IMR-90 (cell line): ENCODE measurements around the gene PRR5L. TPM values are rescaled to one million over a fixed set of nuclear protein-coding genes. Genes with fewer than 3 reads are reported as not detected.

Experiments
- ATAC-seq: fragments of 200-7000 bp; cut with Tn5 transposase; 2 replicates; pipeline ENCODE4 v1.9.1; 2020; ENCODE audit warnings: low read depth, mild to moderate bottlenecking, moderate library complexity
- BruUV-seq: library from RNA; stranded (reverse); fragments of 400-500 nt; replicated peaks from 2 replicates; lab custom pipeline; 2021; lab: Mats Ljungman, UMichigan
- CTCF ChIA-PET: fragments of 300-600 bp; formaldehyde crosslinking; extraction: SDS; loops from one replicate; lab custom pipeline; 2021; ENCODE audit warnings: antibody characterized with exemption; lab: Yijun Ruan, JAX
- POLR2A ChIA-PET: fragments of 300-600 bp; sonication (Branson Sonifier 250); formaldehyde crosslinking; loops from one replicate; lab custom pipeline; 2022; ENCODE audit warnings: antibody characterized with exemption; ENCODE audit not compliant: unreplicated experiment; lab: Charles Lee
- DNase-seq: peaks from one replicate; pipeline ENCODE4 v3.0.0; 2013
- H2AFZ ChIP-seq: replicated peaks from 2 replicates; pipeline ENCODE3; 2013; ENCODE audit warnings: low read length, mild to moderate bottlenecking; ENCODE audit not compliant: poor library complexity
- H2AK5ac ChIP-seq: 2 replicates; pipeline ENCODE4 v1.6.1; 2013; ENCODE audit warnings: low read depth, low read length, inconsistent platforms
- H2AK9ac ChIP-seq: replicated peaks from 2 replicates; pipeline ENCODE3; 2013; ENCODE audit warnings: mild to moderate bottlenecking, low read depth, low read length, moderate library complexity; ENCODE audit not compliant: poor library complexity
- H2BK120ac ChIP-seq: 2 replicates; pipeline ENCODE4 v1.6.1; 2013; ENCODE audit warnings: low read depth, low read length, inconsistent platforms
- H2BK15ac ChIP-seq: 3 replicates; pipeline ENCODE4 v1.6.1; 2013; ENCODE audit warnings: low read depth, low read length, inconsistent platforms
- H2BK20ac ChIP-seq: 2 replicates; pipeline ENCODE4 v1.6.1; 2013; ENCODE audit warnings: low read depth, mild to moderate bottlenecking, inconsistent platforms, low read length, moderate library complexity
- H2BK5ac ChIP-seq: 2 replicates; pipeline ENCODE4 v1.6.1; 2013; ENCODE audit warnings: mild to moderate bottlenecking, low read depth, low read length, inconsistent platforms; ENCODE audit not compliant: poor library complexity, severe bottlenecking
- H3K14ac ChIP-seq: replicated peaks from 2 replicates; pipeline ENCODE4 v1.6.1; 2013; ENCODE audit warnings: low read depth, low read length, inconsistent platforms
- H3K18ac ChIP-seq: 2 replicates; pipeline ENCODE4 v1.6.1; 2013; ENCODE audit warnings: low read depth, low read length, control low read depth
- H3K23ac ChIP-seq: 2 replicates; pipeline ENCODE4 v1.6.1; 2013; ENCODE audit warnings: low read depth, low read length, inconsistent platforms
- H3K27ac ChIP-seq: 2 replicates; pipeline ENCODE4 v1.5.1; 2013; ENCODE audit warnings: mild to moderate bottlenecking, control low read depth, low read length; ENCODE audit not compliant: insufficient read depth
- H3K27me3 ChIP-seq: 2 replicates; pipeline ENCODE4 v1.6.1; 2013; ENCODE audit warnings: low read length; ENCODE audit not compliant: control insufficient read depth, insufficient read depth
- H3K36me3 ChIP-seq: 2 replicates; pipeline ENCODE4 v1.6.1; 2013; ENCODE audit warnings: low read length, mixed read lengths; ENCODE audit not compliant: control insufficient read depth, insufficient read depth
- H3K4ac ChIP-seq: 2 replicates; pipeline ENCODE4 v1.6.1; 2013; ENCODE audit warnings: low read depth, low read length, inconsistent platforms
- H3K4me1 ChIP-seq: 2 replicates; pipeline ENCODE4 v1.6.1; 2013; ENCODE audit warnings: low read length, mixed read lengths; ENCODE audit not compliant: control insufficient read depth, insufficient read depth
- H3K4me2 ChIP-seq: 2 replicates; pipeline ENCODE4 v1.6.1; 2013; ENCODE audit warnings: low read depth, mild to moderate bottlenecking, control low read depth, low read length, moderate library complexity
- H3K4me3 ChIP-seq: 2 replicates; pipeline ENCODE4 v1.5.1; 2013; ENCODE audit warnings: low read depth, mild to moderate bottlenecking, control low read depth, low read length, moderate library complexity; ENCODE audit not compliant: insufficient read depth
- H3K56ac ChIP-seq: 2 replicates; pipeline ENCODE4 v1.6.1; 2013; ENCODE audit warnings: low read length, inconsistent platforms; ENCODE audit not compliant: insufficient read depth; ENCODE audit errors: extremely low read depth
- H3K79me1 ChIP-seq, 2 experiments: 2 replicates each; pipeline ENCODE4 v1.6.1; 2013; ENCODE audit warnings: low read length in 2 of 2, inconsistent platforms in 1 of 2, low read depth in 1 of 2
- H3K9ac ChIP-seq: 2 replicates; pipeline ENCODE4 v1.6.1; 2013; ENCODE audit warnings: low read depth, low read length, control low read depth
- H3K9me1 ChIP-seq: 2 replicates; pipeline ENCODE4 v1.6.1; 2013; ENCODE audit warnings: low read length, inconsistent platforms; ENCODE audit not compliant: insufficient read depth
- H3K9me3 ChIP-seq: 2 replicates; pipeline ENCODE4 v1.6.1; 2013; ENCODE audit warnings: low read length; ENCODE audit not compliant: control insufficient read depth, insufficient read depth
- H4K20me1 ChIP-seq: 2 replicates; pipeline ENCODE4 v1.6.1; 2013; ENCODE audit warnings: low read length, inconsistent platforms; ENCODE audit not compliant: insufficient read depth
- H4K5ac ChIP-seq: 2 replicates; pipeline ENCODE4 v1.6.1; 2013; ENCODE audit warnings: mild to moderate bottlenecking, low read depth, low read length, control low read depth
- H4K8ac ChIP-seq, 2 experiments: 2 replicates each; pipeline ENCODE4 v1.6.1; 2013; ENCODE audit warnings: low read depth in 2 of 2, low read length in 2 of 2, control low read depth in 1 of 2, inconsistent platforms in 1 of 2
- H4K91ac ChIP-seq: 2 replicates; pipeline ENCODE4 v1.6.1; 2013; ENCODE audit warnings: low read depth, low read length, inconsistent platforms; ENCODE audit not compliant: insufficient read depth
- BHLHE40 ChIP-seq: fragments of 150-350 bp; IDR thresholded peaks from 2 replicates; pipeline ENCODE4 v1.6.1; 2016; ENCODE audit warnings: mild to moderate bottlenecking, low read depth, low read length
- CEBPB ChIP-seq: IDR thresholded peaks from 2 replicates; pipeline ENCODE4 v1.6.1; 2012; ENCODE audit warnings: low read depth, low read length, improper control_type of control experiment
- CHD1 ChIP-seq: IDR thresholded peaks from 2 replicates; pipeline ENCODE4 v1.6.1; 2012; ENCODE audit warnings: low read depth, low read length, improper control_type of control experiment
- CTCF ChIP-seq: conservative IDR thresholded peaks from 2 replicates; pipeline ENCODE4 v1.5.1; 2012; ENCODE audit warnings: mild to moderate bottlenecking, low read depth, low read length, improper control_type of control experiment
- FOS ChIP-seq: fragments of 150-350 bp; IDR thresholded peaks from 2 replicates; pipeline ENCODE4 v1.6.1; 2016; ENCODE audit warnings: low read depth, low read length
- MAFK ChIP-seq: IDR thresholded peaks from 2 replicates; pipeline ENCODE4 v1.6.1; 2012; ENCODE audit warnings: low read depth, low read length, improper control_type of control experiment
- MXI1 ChIP-seq: IDR thresholded peaks from 2 replicates; pipeline ENCODE4 v1.6.1; 2012; ENCODE audit warnings: low read depth, mild to moderate bottlenecking, low read length, moderate library complexity, borderline replicate concordance
- NFE2L2 ChIP-seq: fragments of 150-350 bp; IDR thresholded peaks from 2 replicates; pipeline ENCODE4 v1.6.1; 2016; ENCODE audit warnings: low read depth, mild to moderate bottlenecking, low read length
- POLR2A ChIP-seq: IDR thresholded peaks from 2 replicates; pipeline ENCODE4 v1.6.1; 2012; ENCODE audit warnings: mild to moderate bottlenecking, low read depth, low read length
- RAD21 ChIP-seq: IDR thresholded peaks from 2 replicates; pipeline ENCODE4 v1.6.1; 2012; ENCODE audit warnings: low read length, improper control_type of control experiment
- RCOR1 ChIP-seq: IDR thresholded peaks from 2 replicates; pipeline ENCODE4 v1.6.1; 2012; ENCODE audit warnings: mild to moderate bottlenecking, low read length, improper control_type of control experiment; ENCODE audit not compliant: insufficient replicate concordance
- RFX5 ChIP-seq: IDR thresholded peaks from 2 replicates; pipeline ENCODE4 v1.8.0; 2012; ENCODE audit warnings: low read depth, mild to moderate bottlenecking, low read length, moderate library complexity
- SMC3 ChIP-seq: fragments of 150-350 bp; IDR thresholded peaks from 2 replicates; pipeline ENCODE4 v1.6.1; 2016; ENCODE audit warnings: low read depth, mild to moderate bottlenecking, antibody characterized with exemption, low read length, moderate library complexity
- USF2 ChIP-seq: fragments of 150-350 bp; IDR thresholded peaks from 2 replicates; pipeline ENCODE4 v1.6.1; 2017; ENCODE audit warnings: mild to moderate bottlenecking, antibody characterized with exemption, low read length, low read depth
- WGBS, 2 experiments: methylation state at CpG; one replicate each; pipeline versions ENCODE4 v1.1.5 to v1.1.7; 2013; ENCODE audit warnings: missing lambda C conversion rate in 2 of 2; ENCODE audit not compliant: insufficient read length in 1 of 2; ENCODE audit errors: extremely low coverage in 2 of 2; 5-methylcytosine and 5-hydroxymethylcytosine counted together
- dilution Hi-C: fragments of 300-500 bp; cut with HindIII; formaldehyde crosslinking; loops from one replicate; pipeline ENCODE4 v1.14.3; 2018; ENCODE audit warnings: low sequenced_read_pairs; ENCODE audit not compliant: unreplicated experiment
- in situ Hi-C: fragments of 300-500 bp; cut with MboI; formaldehyde crosslinking; loops from 3 replicates; pipeline ENCODE4 v1.14.3; 2019; ENCODE audit warnings: low sequenced_read_pairs, inconsistent platforms, mixed read lengths
- intact Hi-C: fragments of 100-400 bp; cut with micrococcal nuclease; formaldehyde crosslinking; loops from 2 replicates; pipeline ENCODE4 v1.10.0; 2022
- polyA plus RNA-seq, 3 experiments: library from polyadenylated mRNA; depleted of rRNA; stranded (reverse); fragments of >200 nt; gene quantifications; 2 replicates each; pipeline ENCODE4 v1.2.3, GENCODE V29; 2012; ENCODE audit warnings: low replicate concordance in 1 of 3
- total RNA-seq: library from RNA; depleted of rRNA; stranded (reverse); fragments of >200 nt; gene quantifications from 2 replicates; pipeline ENCODE4 v1.2.3, GENCODE V29; 2012

Gene PRR5L
- total and polyA plus RNA-seq, 2 of the 4 experiments (the other 2 are of a cell fraction) = 2.9 to 3.6 TPM

GRCh38 chr11:36399236-36399635, 103.1 kb downstream of the PRR5L start:
- CTCF ChIA-PET = no interaction called here
- dilution Hi-C loops (no loop called here), in situ Hi-C loops (no loop called here), intact Hi-C loops (no loop called here)
- H3K36me3 ChIP-seq = no peaks in the 10 kb centered on the region; the same call in 1 of the 2 replicates
- no peak overlapping the region for H3K4me3 ChIP-seq
- ATAC-seq (no peak), DNase-seq (no peak)
- BruUV-seq = no TSS peak
- no peak overlapping the region for H3K56ac ChIP-seq
- no peak overlapping the region for H3K18ac ChIP-seq
- no peak overlapping the region for H2BK20ac ChIP-seq
- no peak overlapping the region for H3K14ac ChIP-seq
- H3K9me3 ChIP-seq = no peaks in the 10 kb centered on the region
- H3K27me3 ChIP-seq = no peaks in the 10 kb centered on the region; the same call in 1 of the 2 replicates
- H4K5ac ChIP-seq = no peak overlapping the region
- H3K4me2 ChIP-seq = no peak overlapping the region
- peaks cover 5% of the 10 kb centered on the region for H3K4me1 ChIP-seq
- no peak overlapping the region for H4K91ac ChIP-seq
- no peak overlapping the region for H2AK9ac ChIP-seq
- H2AFZ ChIP-seq = no peak overlapping the region
- H2AK5ac ChIP-seq = no peak overlapping the region
- no peak overlapping the region for H2BK5ac ChIP-seq
- TF ChIP-seq USF2 (no peak), SMC3 (no peak), RFX5 (no peak), CTCF (no peak), MXI1 (no peak), CEBPB (no peak), FOS (no peak), POLR2A (no peak), BHLHE40 (no peak), MAFK (no peak), RAD21 (no peak), CHD1 (no peak), RCOR1 (no peak), NFE2L2 (no peak)
- WGBS, 2 experiments = 100% methylated on average over 1 of the region's 4 CpGs; no CpG with 5 or more reads in 1 of the 2 experiments
- no peaks in the 10 kb centered on the region for H3K79me1 ChIP-seq
- H2BK120ac ChIP-seq = no peak overlapping the region
- no peaks in the 10 kb centered on the region for H4K20me1 ChIP-seq
- no peak overlapping the region for H4K8ac ChIP-seq
- H3K9ac ChIP-seq = no peak overlapping the region
- POLR2A ChIA-PET = no interaction called here
- H2BK15ac ChIP-seq = no peak overlapping the region
- H3K9me1 ChIP-seq = peaks cover 14% of the 10 kb centered on the region
- no peak overlapping the region for H3K4ac ChIP-seq
- H3K23ac ChIP-seq = no peak overlapping the region
- H3K27ac ChIP-seq = no peak overlapping the region
